Measurements from ENCODE around the gene YWHAG.

Gene YWHAG

GRCh38 chr7:76354516-76354915, 4.3 kb downstream of the YWHAG start:
- 0 out of 2 replicates have a peak, but pooled peaks cover 3% of the 10 kb centered on the region for H3K9me3 ChIP-seq (ENCODE audit: low read length)
- no peak overlapping the region for H3K4me2 ChIP-seq (ENCODE audit: low read length)
- H3K4me1 ChIP-seq (ENCODE audit: insufficient read depth, low read length, severe bottlenecking): peaks cover 25% of the 10 kb centered on the region
- H3K4me3 ChIP-seq (ENCODE audit: low read depth, low read length, poor library complexity, severe bottlenecking): no peak overlapping the region
- no peaks in the 10 kb centered on the region for H3K9me2 ChIP-seq (ENCODE audit: low read depth, low read length)
- peaks cover 7% of the 10 kb centered on the region for H4K20me1 ChIP-seq (ENCODE audit: insufficient read depth, low read length)
- TF ChIP-seq EZH2 (IDR thresholded peaks at IDR 0.05; ENCODE audit: borderline replicate concordance, low read length): no peak
- TF ChIP-seq, protein P1, sequence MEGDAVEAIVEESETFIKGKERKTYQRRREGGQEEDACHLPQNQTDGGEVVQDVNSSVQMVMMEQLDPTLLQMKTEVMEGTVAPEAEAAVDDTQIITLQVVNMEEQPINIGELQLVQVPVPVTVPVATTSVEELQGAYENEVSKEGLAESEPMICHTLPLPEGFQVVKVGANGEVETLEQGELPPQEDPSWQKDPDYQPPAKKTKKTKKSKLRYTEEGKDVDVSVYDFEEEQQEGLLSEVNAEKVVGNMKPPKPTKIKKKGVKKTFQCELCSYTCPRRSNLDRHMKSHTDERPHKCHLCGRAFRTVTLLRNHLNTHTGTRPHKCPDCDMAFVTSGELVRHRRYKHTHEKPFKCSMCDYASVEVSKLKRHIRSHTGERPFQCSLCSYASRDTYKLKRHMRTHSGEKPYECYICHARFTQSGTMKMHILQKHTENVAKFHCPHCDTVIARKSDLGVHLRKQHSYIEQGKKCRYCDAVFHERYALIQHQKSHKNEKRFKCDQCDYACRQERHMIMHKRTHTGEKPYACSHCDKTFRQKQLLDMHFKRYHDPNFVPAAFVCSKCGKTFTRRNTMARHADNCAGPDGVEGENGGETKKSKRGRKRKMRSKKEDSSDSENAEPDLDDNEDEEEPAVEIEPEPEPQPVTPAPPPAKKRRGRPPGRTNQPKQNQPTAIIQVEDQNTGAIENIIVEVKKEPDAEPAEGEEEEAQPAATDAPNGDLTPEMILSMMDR (IDR thresholded peaks at IDR 0.05; ENCODE audit: low read length): no peak
- no peak overlapping the region for H3K9ac ChIP-seq (ENCODE audit: low read length)
- peaks cover 84% of the 10 kb centered on the region for H3K36me3 ChIP-seq (ENCODE audit: insufficient read depth, low read length)
- H2AFZ ChIP-seq (ENCODE audit: low read length): no peak overlapping the region
- peaks cover 91% of the 10 kb centered on the region for H3K79me2 ChIP-seq (ENCODE audit: insufficient read depth, low read length)
- H3F3A ChIP-seq (ENCODE audit: insufficient read depth, low read length): no peaks in the 10 kb centered on the region
- no peaks in the 10 kb centered on the region for H3K27me3 ChIP-seq (ENCODE audit: insufficient read depth, low read length)
- H3K27ac ChIP-seq (ENCODE audit: low read depth, low read length, poor library complexity, severe bottlenecking): no peak overlapping the region

GRCh38 chr7:76353744-76354143, 5.0 kb downstream of the YWHAG start:
- peaks cover 91% of the 10 kb centered on the region for H3K36me3 ChIP-seq (ENCODE audit: insufficient read depth, low read length)
- no peaks in the 10 kb centered on the region for H3F3A ChIP-seq (ENCODE audit: insufficient read depth, low read length)
- H3K4me3 ChIP-seq (ENCODE audit: low read depth, low read length, poor library complexity, severe bottlenecking): no peak overlapping the region
- no peak overlapping the region for H3K27ac ChIP-seq (ENCODE audit: low read depth, low read length, poor library complexity, severe bottlenecking)
- H3K4me2 ChIP-seq (ENCODE audit: low read length): no peak overlapping the region
- no peaks in the 10 kb centered on the region for H3K27me3 ChIP-seq (ENCODE audit: insufficient read depth, low read length)
- H3K9me2 ChIP-seq (ENCODE audit: low read depth, low read length): no peaks in the 10 kb centered on the region
- H2AFZ ChIP-seq (ENCODE audit: low read length): no peak overlapping the region
- TF ChIP-seq, protein P1 (IDR thresholded peaks at IDR 0.05; ENCODE audit: low read length): no peak
- TF ChIP-seq EZH2 (IDR thresholded peaks at IDR 0.05; ENCODE audit: borderline replicate concordance, low read length): no peak
- H3K79me2 ChIP-seq (ENCODE audit: insufficient read depth, low read length): peaks cover 97% of the 10 kb centered on the region
- H3K4me1 ChIP-seq (ENCODE audit: insufficient read depth, low read length, severe bottlenecking): peaks cover 24% of the 10 kb centered on the region
- peaks cover 7% of the 10 kb centered on the region for H4K20me1 ChIP-seq (ENCODE audit: insufficient read depth, low read length)
- no peak overlapping the region for H3K9ac ChIP-seq (ENCODE audit: low read length)
- 0 out of 2 replicates have a peak, but pooled peaks cover 3% of the 10 kb centered on the region for H3K9me3 ChIP-seq (ENCODE audit: low read length)

- Histone ChIP-seq H3K9ac (ENCODE audit: low read length) (no peak overlapping the region), H3K4me3 (ENCODE audit: low read depth, low read length, poor library complexity, severe bottlenecking) (no peak overlapping the region), H3K4me1 (ENCODE audit: insufficient read depth, low read length, severe bottlenecking) (peaks cover 21% of the 10 kb centered on the region), H3F3A (ENCODE audit: insufficient read depth, low read length) (no peaks in the 10 kb centered on the region), H3K27me3 (ENCODE audit: insufficient read depth, low read length) (no peaks in the 10 kb centered on the region), H4K20me1 (ENCODE audit: insufficient read depth, low read length) (peaks cover 7% of the 10 kb centered on the region), H3K36me3 (ENCODE audit: insufficient read depth, low read length) (peaks cover 97% of the 10 kb centered on the region), H3K27ac (ENCODE audit: low read depth, low read length, poor library complexity, severe bottlenecking) (no peak overlapping the region), H3K79me2 (ENCODE audit: insufficient read depth, low read length) (peaks cover 96% of the 10 kb centered on the region), H3K4me2 (ENCODE audit: low read length) (no peak overlapping the region), H3K9me3 (ENCODE audit: low read length) (0 out of 2 replicates have a peak, but pooled peaks cover 3% of the 10 kb centered on the region), H2AFZ (ENCODE audit: low read length) (no peak overlapping the region), H3K9me2 (ENCODE audit: low read depth, low read length) (no peaks in the 10 kb centered on the region)
- no peak for TF ChIP-seq EZH2 (IDR thresholded peaks at IDR 0.05; ENCODE audit: borderline replicate concordance, low read length)
- TF ChIP-seq, protein P1 (IDR thresholded peaks at IDR 0.05; ENCODE audit: low read length): no peak
These were observed 6.6 kb downstream of the YWHAG start for GRCh38 chr7:76352193-76352592.
